H1 (cell line): ENCODE data around the gene OGG1. TPM values are rescaled to one million over a fixed set of nuclear protein-coding genes. Genes with fewer than 3 reads are reported as not detected.

Experiments
- ASH2L ChIP-seq: fragments of 200-600, 300-600 bp; sonication (generic); IDR thresholded peaks from one replicate; pipeline ENCODE4 v1.7.1; 2017; ENCODE audit warnings: low read length
- CTCF ChIP-seq, 3 experiments: IDR thresholded peaks; 1 replicate in 2 of 3; 2 replicates in 1 of 3; pipeline versions ENCODE4 v1.5.1 to v1.6.1; 2011; ENCODE audit warnings: low read length in 3 of 3, mild to moderate bottlenecking in 3 of 3, inconsistent platforms in 2 of 3, low read depth in 1 of 3, moderate library complexity in 1 of 3; ENCODE audit not compliant: insufficient read depth in 1 of 3; ENCODE audit errors: control extremely low read depth in 1 of 3
- EZH2 ChIP-seq: fragments of 200-600 bp; sonication (generic); IDR thresholded peaks from 2 replicates; pipeline ENCODE4 v1.7.1; 2012; ENCODE audit warnings: low read depth, mild to moderate bottlenecking, moderate library complexity, low read length, inconsistent platforms; ENCODE audit not compliant: severe bottlenecking
- HDAC2 ChIP-seq, 2 experiments: fragments of 300-600 bp in 1 of 2; sonication (generic) in 1 of 2; IDR thresholded peaks; 2 replicates each; pipeline ENCODE4 v1.6.1; 2011 to 2012; ENCODE audit warnings: low read depth in 2 of 2, low read length in 2 of 2, mild to moderate bottlenecking in 2 of 2, moderate library complexity in 2 of 2, borderline replicate concordance in 1 of 2, inconsistent platforms in 1 of 2
- RFX5 ChIP-seq: IDR thresholded peaks from 2 replicates; pipeline ENCODE4 v1.6.1; 2011; ENCODE audit warnings: low read depth, low read length, improper control_type of control experiment, borderline replicate concordance
- TAF7 ChIP-seq: optimal IDR thresholded peaks from 2 replicates; pipeline ENCODE3; 2011; ENCODE audit warnings: low read depth, mild to moderate bottlenecking, inconsistent platforms, low read length, moderate library complexity, borderline replicate concordance
- TBP ChIP-seq: IDR thresholded peaks from 2 replicates; pipeline ENCODE4 v1.6.1; 2011; ENCODE audit warnings: low read depth, low read length, improper control_type of control experiment
- polyA plus RNA-seq, 7 experiments: library from polyadenylated mRNA; depleted of rRNA in 3 of 7; stranded (reverse) in 5 of 7; unstranded in 2 of 7; fragments of >200 nt in 5 of 7; fragments of 200-250 nt in 2 of 7; gene quantifications; 1 replicate in 5 of 7; 2 replicates in 1 of 7; 4 replicates in 1 of 7; pipeline versions ENCODE4 v1.2.1 to v1.2.3, GENCODE V29; 2011 to 2013; ENCODE audit warnings: missing spikeins in 2 of 7, mixed read lengths in 2 of 7
- total RNA-seq: library from RNA; stranded (reverse); fragmentation: NEBNext Ultra II Directional; extraction: Animal tissue kit (Norgen Biotek cat#: 25700); gene quantifications from 2 replicates; pipeline ENCODE4 v1.2.1, GENCODE V29; 2021

Gene OGG1
- total and polyA plus RNA-seq, 2 of the 8 experiments (the other 6 are each of a cell fraction or from before 2014, with no cell fraction given): 29.6 to 46.8 TPM

GRCh38 chr3:9793161-9793781, 43.5 kb downstream of the OGG1 start (continued):
- TF ChIP-seq ASH2L (peak; percentile 55), HDAC2 (IDR thresholded peaks at IDR 0.05; ENCODE audit: borderline replicate concordance in 1 of 2, low read depth in 2 of 2, low read length in 2 of 2) (0 out of 4 replicates have a peak, but pooled peaks of 1 of the 2 experiments have one; percentile 24), TAF7 (no peak), CTCF (IDR thresholded peaks at IDR 0.05; ENCODE audit: control extremely low read depth in 1 of 3, insufficient read depth in 1 of 3, low read depth in 1 of 3, low read length in 3 of 3) (no peak), EZH2 (no peak), RFX5 (no peak), TBP (0 out of 2 replicates have a peak, but pooled peaks have one; percentile 17)
